ENCODE results near the gene HOOK2. TPM values are rescaled to one million over a fixed set of nuclear protein-coding genes. Genes with fewer than 3 reads are reported as not detected.

The HOOK2 gene
- total and polyA plus RNA-seq, 12 donors, result 6.3 to 99.7 (median 29.1) TPM

GRCh38 chr19:12791345-12792050, 16.1 kb upstream of the HOOK2 start, which contains the start of gene JUNB:
TSS of gene JUNB (plus strand) at chr19:12791486. CDS start at chr19:12791772, 286 bp downstream.
- TF ChIP-seq CTCF (IDR thresholded peaks at IDR 0.05) (peak in 4 of 6 experiments; percentile 3 to 27 (median 16)), POLR2A (IDR thresholded peaks at IDR 0.05) (peak; percentile 100)
- no peaks in the 10 kb centered on the region for H3K9me3 ChIP-seq (replicated peaks in 1 of 3)
- WGBS, 4 donors, result 0% methylated on average over 23 to 73 of the region's 73 CpGs; no CpG with 5 or more reads in 1 of the 4 donors
- no peaks in the 10 kb centered on the region for H3K27me3 ChIP-seq
- H3K36me3 ChIP-seq (replicated peaks in 1 of 2), result no peaks in the 10 kb centered on the region
- intact Hi-C loops (cut with DNase I), result no loop called here
- peak; percentile 98 to 99 (median 98) for DNase-seq
- peak within 1 kb of the TSS; percentile 97 to 100 (median 99) for H3K27ac ChIP-seq
- peaks cover 29 to 56% of the 10 kb centered on the region in 2 donors for H3K4me1 ChIP-seq (replicated peaks in 1 of 2)
- H3K4me3 ChIP-seq, result peak within 1 kb of the TSS; percentile 54 to 80 (median 76)

GRCh38 chr19:12790628-12791344, 15.4 kb upstream of the HOOK2 start:
- intact Hi-C loops (cut with DNase I), result no loop called here
- WGBS, 4 donors, result 2 to 4% (median 3%) methylated on average over 13 to 22 of the region's 22 CpGs

GRCh38 chr19:12789904-12790619, 14.7 kb upstream of the HOOK2 start:
- no peaks in the 10 kb centered on the region for H3K36me3 ChIP-seq (replicated peaks in 1 of 2)
- H3K4me3 ChIP-seq, result peak overlapping the region in 3 of 4 donors; percentile 16 to 77 (median 44)
- H3K9me3 ChIP-seq (replicated peaks in 1 of 3), result no peaks in the 10 kb centered on the region
- TF ChIP-seq CTCF (IDR thresholded peaks at IDR 0.05) (no peak), POLR2A (IDR thresholded peaks at IDR 0.05) (peak; percentile 83 to 91)
- H3K27ac ChIP-seq, result peak overlapping the region; percentile 97 to 100 (median 99)
- DNase-seq, result peak; percentile 97 to 99 (median 98)
- intact Hi-C loops (cut with DNase I), result no loop called here
- H3K27me3 ChIP-seq, result no peaks in the 10 kb centered on the region
- H3K4me1 ChIP-seq (replicated peaks in 1 of 2), result peaks cover 25 to 50% of the 10 kb centered on the region in 2 donors
- WGBS, 4 donors, result 0% methylated on average over 10 to 56 of the region's 56 CpGs

More at GRCh38 chr19:12790628-12791344, 15.4 kb upstream of the HOOK2 start:
- peaks cover 25 to 52% of the 10 kb centered on the region in 2 donors for H3K4me1 ChIP-seq (replicated peaks in 1 of 2)
- TF ChIP-seq POLR2A (IDR thresholded peaks at IDR 0.05), result no peak
- no peak for TF ChIP-seq CTCF (IDR thresholded peaks at IDR 0.05)
- peak overlapping the region; percentile 97 to 100 (median 99) for H3K27ac ChIP-seq
- DNase-seq, result peak in 1 of 7 donors; percentile 59
- peak overlapping the region in 3 of 4 donors; percentile 16 to 77 (median 74) for H3K4me3 ChIP-seq
- no peaks in the 10 kb centered on the region for H3K36me3 ChIP-seq (replicated peaks in 1 of 2)
- no peaks in the 10 kb centered on the region for H3K9me3 ChIP-seq (replicated peaks in 1 of 3)
- H3K27me3 ChIP-seq, result no peaks in the 10 kb centered on the region
